HG03095 (cell line): ENCODE results near the gene MGAT5.
A peak's percentile ranks its signal among the peaks of the same experiment; 100 is the strongest.

Experiments used
- ATAC-seq: cut with Tn5 transposase; IDR thresholded peaks from one replicate; pipeline ENCODE4 v1.9.1; 2021; ENCODE audit warnings: moderate library complexity; ENCODE audit not compliant: unreplicated experiment

MGAT5 gene

DNA sequence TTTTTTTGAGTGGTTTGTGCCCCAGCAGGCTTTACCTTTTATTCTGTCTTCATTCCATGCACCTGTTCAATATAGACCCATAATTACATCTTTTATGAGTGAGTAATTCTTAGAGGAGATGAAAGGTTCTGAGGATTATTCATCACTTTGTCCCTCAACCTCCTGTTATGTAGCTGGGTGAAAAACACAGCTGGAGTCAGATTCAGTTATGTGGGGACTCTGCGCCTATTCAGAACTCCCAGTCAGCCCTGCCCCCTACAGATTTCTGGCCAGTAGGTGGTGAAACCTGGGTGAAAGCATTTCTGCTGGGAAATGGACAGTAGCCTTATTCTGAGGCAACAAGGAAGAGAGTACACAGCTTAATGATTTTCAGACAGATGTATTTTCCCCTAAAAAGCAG, 107.8 kb downstream of the MGAT5 start:
- no peak for ATAC-seq

GRCh38 chr2:134362152-134362668, 108.3 kb downstream of the MGAT5 start:
- no peak for ATAC-seq

- no peak for ATAC-seq
Observed at GRCh38 chr2:134362740-134363139, 108.9 kb downstream of the MGAT5 start.

DNA sequence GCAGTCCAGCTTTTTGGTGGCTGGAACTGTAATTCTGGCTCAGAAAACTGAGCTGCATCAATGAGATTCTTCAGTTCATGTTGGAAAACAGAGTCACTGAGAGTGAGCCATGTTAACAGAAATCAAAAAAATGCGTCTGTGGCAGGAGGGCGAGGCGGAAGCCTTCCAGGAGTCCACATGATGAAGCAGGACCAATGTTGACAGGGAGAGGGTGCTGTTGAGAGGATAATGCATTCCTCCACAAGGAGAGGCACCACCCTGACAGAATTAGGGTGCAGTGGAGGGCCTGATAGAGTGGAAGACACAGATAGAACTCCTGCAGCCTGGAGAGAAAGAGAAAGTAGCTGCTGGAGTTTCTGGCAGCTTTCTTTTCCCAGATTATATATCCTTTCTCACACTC, 111.5 kb downstream of the MGAT5 start:
- ATAC-seq: no peak

GRCh38 chr2:134366359-134366758, 112.5 kb downstream of the MGAT5 start:
- ATAC-seq: no peak

DNA sequence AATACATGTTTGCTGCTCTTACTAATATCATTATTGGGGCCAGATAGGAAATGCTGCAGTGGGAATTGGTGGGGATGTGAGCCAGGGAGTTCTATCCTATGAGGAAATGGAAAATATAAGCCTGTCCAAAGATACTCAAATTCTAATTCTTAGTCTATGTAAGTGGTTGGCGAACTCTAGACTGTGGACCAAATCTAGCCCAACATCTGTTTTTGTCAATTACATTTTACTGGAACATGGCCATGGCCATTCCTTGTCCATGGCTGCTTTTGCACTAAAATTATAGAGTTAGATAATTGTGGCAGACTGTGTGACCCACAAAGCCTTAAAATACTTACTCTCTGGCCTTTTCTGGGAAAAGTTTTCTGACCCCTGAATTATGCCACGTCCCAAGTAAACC, 113.3 kb downstream of the MGAT5 start:
- no peak for ATAC-seq

DNA sequence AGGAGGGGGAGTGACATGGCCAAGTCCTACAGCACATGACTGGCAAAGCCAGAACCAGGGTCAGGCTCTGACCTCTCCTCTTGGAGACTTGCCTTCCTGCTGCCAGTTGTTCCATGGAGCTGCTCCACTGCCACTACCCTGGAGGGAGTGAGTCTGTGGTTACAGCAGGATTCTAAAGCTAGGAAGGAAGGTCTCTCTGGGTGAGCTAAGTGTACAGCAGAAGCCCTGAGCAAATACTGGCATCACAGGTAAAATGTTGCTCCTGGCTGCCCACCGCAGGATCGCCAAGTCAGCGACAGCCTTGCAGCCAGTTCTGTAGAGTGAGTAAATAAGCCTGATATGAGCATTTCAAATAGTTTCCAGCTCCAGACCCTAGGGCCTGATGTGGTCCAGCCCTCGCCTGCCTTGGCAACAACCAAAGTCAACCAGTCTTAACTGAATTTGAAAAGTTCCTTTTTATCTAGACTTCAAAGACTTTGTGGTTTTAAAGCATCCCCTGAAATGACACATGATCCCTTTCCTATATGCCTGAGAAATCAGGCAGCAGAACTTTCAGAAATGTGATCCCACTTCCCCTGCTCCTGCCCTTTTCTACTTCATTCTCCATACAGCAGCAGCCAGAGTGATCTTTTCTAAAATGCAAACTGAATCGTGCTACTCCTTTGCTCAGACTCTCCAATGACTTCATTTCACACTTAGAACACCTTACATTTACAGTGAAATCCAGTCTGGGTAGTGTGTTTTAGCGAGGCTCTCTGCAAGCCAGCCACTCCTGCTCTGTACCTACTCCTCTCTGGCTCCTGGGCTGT, 114.3 kb downstream of the MGAT5 start:
- ATAC-seq: no peak

GRCh38 chr2:134369220-134369902, 115.5 kb downstream of the MGAT5 start:
- ATAC-seq: no peak

DNA sequence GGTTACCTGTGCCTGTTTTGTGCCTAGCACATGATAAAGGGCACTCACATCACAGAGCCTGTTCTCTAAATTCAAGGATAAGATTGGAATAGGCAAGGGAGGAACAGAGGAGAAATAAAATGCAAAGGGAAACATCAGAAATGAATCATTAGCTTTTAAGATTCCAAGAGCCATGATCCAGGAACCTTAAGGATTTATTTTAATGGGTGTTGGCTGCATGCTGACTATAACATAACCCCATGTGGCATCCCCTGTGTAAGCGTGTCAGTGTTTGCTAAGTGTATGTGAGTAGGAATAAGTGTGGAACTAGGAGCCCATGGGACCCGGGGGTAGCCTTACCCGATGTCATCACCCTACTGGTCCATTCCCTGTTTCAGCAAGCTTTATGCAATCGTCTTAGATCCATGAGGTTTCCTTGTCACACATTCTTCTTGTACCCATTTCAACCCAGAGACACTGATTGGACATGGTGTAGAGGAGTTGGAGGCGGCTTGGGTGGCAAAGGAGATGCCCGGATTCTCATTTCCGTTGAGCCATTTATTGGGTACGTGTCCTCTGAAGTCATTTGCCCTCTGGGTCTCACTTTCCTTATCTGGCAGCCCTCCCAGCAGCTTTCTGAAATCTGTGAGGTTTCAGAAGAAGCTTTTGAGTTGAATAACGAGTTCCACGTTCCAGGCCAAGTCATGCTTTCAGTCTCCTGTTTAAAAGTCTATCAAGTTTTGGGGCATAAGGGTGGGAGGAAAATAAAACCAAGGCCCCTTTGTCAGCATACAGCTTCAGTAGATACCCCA, 117.0 kb downstream of the MGAT5 start:
- ATAC-seq: no peak

- no peak for ATAC-seq
Observed at GRCh38 chr2:134372141-134372540, 118.3 kb downstream of the MGAT5 start.

- ATAC-seq: no peak
Observed at GRCh38 chr2:134372611-134373131, 118.8 kb downstream of the MGAT5 start.

- no peak for ATAC-seq
Observed at GRCh38 chr2:134375935-134376334, 122.1 kb downstream of the MGAT5 start.

GRCh38 chr2:134377730-134378129, 123.9 kb downstream of the MGAT5 start:
- ATAC-seq: no peak

DNA sequence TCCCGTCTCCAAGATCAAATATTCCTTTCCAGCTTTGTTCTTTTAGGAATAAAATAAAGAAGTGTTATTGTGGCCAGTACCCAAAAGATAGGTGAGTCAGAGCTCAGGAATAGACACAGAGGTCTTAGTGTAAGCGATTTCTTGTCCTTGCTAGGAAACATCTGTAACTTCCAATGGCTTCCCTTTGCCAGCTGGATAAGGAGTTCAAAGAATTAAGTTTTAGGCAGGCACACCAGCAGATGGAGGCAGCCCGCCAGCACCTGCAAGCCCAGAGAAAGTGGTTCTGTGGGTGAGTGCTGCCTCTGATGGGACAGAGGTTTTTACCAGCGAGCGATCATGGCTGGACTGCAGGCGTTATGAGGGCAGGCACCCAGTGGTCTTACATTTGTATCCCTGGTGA, 125.4 kb downstream of the MGAT5 start:
- no peak for ATAC-seq

GRCh38 chr2:134379722-134380121, 125.8 kb downstream of the MGAT5 start:
- ATAC-seq: no peak

- no peak for ATAC-seq
Observed at GRCh38 chr2:134381141-134381540, 127.3 kb downstream of the MGAT5 start.

GRCh38 chr2:134384131-134384530, 130.3 kb downstream of the MGAT5 start:
- no peak for ATAC-seq

- ATAC-seq: no peak
Observed at GRCh38 chr2:134385195-134385594, 131.3 kb downstream of the MGAT5 start.

DNA sequence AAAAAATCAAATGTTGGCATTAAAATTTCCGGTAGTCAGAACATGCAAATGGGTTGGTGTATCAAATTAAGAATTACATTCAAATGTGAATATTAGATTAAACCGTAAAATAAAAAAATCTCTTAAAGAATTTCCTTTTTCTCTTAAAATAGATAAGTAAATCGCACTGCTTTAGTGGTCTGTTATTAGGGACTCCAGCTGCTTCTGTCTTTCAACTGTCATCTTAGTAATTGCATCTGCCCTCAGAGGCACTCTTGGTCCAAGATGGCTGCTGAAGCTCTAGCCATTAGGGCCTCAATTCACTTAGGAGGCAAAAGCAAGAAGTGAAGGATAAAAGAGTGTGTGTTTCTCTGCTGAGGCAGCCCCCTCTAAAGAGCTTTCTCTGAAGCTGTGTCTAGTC, 132.4 kb downstream of the MGAT5 start:
- no peak for ATAC-seq

- no peak for ATAC-seq
Observed at GRCh38 chr2:134389381-134389780, 135.5 kb downstream of the MGAT5 start.

GRCh38 chr2:134391751-134392160, 137.9 kb downstream of the MGAT5 start:
- ATAC-seq: peak; percentile 88
